ENCODE results near the gene UBAC2.

Gene UBAC2

GRCh38 chr13:99277629-99278028 lies 77.0 kb downstream of the UBAC2 start:
- TF ChIP-seq CTCF (IDR thresholded peaks at IDR 0.05; ENCODE audit: low read depth, low read length) = no peak
- Histone ChIP-seq H3K36me3 (peaks cover 3% of the 10 kb centered on the region; the same call in 1 of the 2 replicates), H3K4me1 (no peaks in the 10 kb centered on the region), H3K4me3 (ENCODE audit: low read depth, low read length) (no peak overlapping the region), H3K27me3 (no peaks in the 10 kb centered on the region), H3K9me3 (no peaks in the 10 kb centered on the region)
- DNase-seq = no peak

DNA sequence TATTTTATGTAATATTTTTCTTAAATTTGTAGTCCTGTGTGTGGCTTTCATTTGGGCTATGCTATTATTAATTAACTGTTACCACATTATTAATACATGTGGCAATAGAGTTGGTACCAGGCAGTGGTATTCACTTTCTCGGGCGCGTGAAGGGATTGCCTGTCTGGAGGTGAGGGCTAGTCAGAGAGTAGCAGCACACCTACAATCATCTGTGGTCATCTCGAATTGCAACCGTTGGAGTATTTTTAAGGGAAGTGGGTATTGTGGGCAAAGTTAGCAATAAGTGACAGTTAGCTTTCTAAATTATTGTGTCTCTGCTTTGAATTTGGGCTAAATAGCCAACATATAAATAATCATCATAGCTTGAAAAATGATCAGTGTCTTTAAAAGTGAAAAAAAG lies 77.5 kb downstream of the UBAC2 start:
- no peaks in the 10 kb centered on the region for H3K9me3 ChIP-seq
- peaks cover 3% of the 10 kb centered on the region; the same call in 1 of the 2 replicates for H3K36me3 ChIP-seq
- no peak overlapping the region for H3K4me3 ChIP-seq (ENCODE audit: low read depth, low read length)
- no peak for DNase-seq
- H3K4me1 ChIP-seq = no peaks in the 10 kb centered on the region
- H3K27me3 ChIP-seq = no peaks in the 10 kb centered on the region
- TF ChIP-seq CTCF (IDR thresholded peaks at IDR 0.05; ENCODE audit: low read depth, low read length) = no peak

DNA sequence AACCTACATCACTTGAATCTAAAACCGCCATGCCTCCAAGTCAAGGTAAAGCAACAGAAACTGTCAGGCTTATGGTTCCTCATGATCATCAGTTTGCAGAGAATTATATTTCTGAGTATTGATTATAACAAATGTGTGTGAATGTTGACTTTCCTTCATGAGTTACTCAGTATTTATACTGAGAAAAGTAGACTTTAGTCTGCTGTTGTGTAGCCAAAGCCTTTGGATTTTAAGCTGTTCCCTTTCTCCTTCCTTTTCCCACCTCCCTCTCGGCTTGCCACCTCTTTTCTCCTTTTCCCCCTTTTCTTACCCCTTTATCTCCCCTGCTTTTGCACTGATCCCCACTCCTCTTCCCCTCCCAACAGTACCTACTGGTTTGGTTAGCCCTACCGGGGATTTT lies 78.2 kb downstream of the UBAC2 start:
- no peaks in the 10 kb centered on the region for H3K4me1 ChIP-seq
- no peaks in the 10 kb centered on the region for H3K9me3 ChIP-seq
- no peaks in the 10 kb centered on the region for H3K27me3 ChIP-seq
- no peak overlapping the region for H3K4me3 ChIP-seq (ENCODE audit: low read depth, low read length)
- no peak for DNase-seq
- H3K36me3 ChIP-seq = peaks cover 3% of the 10 kb centered on the region; the same call in 1 of the 2 replicates
- no peak for TF ChIP-seq CTCF (IDR thresholded peaks at IDR 0.05; ENCODE audit: low read depth, low read length)

- DNase-seq = no peak
- H3K36me3 ChIP-seq = peaks cover 3% of the 10 kb centered on the region; the same call in 1 of the 2 replicates
- H3K4me1 ChIP-seq = no peaks in the 10 kb centered on the region
- H3K27me3 ChIP-seq = no peaks in the 10 kb centered on the region
- H3K4me3 ChIP-seq (ENCODE audit: low read depth, low read length) = no peak overlapping the region
- no peaks in the 10 kb centered on the region for H3K9me3 ChIP-seq
- TF ChIP-seq CTCF (IDR thresholded peaks at IDR 0.05; ENCODE audit: low read depth, low read length) = no peak
These were observed 79.0 kb downstream of the UBAC2 start for GRCh38 chr13:99279637-99280036.

- no peaks in the 10 kb centered on the region for H3K4me1 ChIP-seq
- no peak for TF ChIP-seq CTCF (IDR thresholded peaks at IDR 0.05; ENCODE audit: low read depth, low read length)
- H3K4me3 ChIP-seq (ENCODE audit: low read depth, low read length) = no peak overlapping the region
- H3K27me3 ChIP-seq = no peaks in the 10 kb centered on the region
- no peaks in the 10 kb centered on the region; the same call in 1 of the 2 replicates for H3K36me3 ChIP-seq
- DNase-seq = no peak
- no peaks in the 10 kb centered on the region for H3K9me3 ChIP-seq
These were observed 79.5 kb downstream of the UBAC2 start for GRCh38 chr13:99280166-99280565.

- Histone ChIP-seq H3K27me3 (no peaks in the 10 kb centered on the region), H3K4me3 (ENCODE audit: low read depth, low read length) (no peak overlapping the region), H3K4me1 (peaks cover 6% of the 10 kb centered on the region), H3K9me3 (no peaks in the 10 kb centered on the region), H3K36me3 (no peaks in the 10 kb centered on the region; the same call in 1 of the 2 replicates)
- DNase-seq = no peak
- no peak for TF ChIP-seq CTCF (IDR thresholded peaks at IDR 0.05; ENCODE audit: low read depth, low read length)
These were observed 81.2 kb downstream of the UBAC2 start for GRCh38 chr13:99281811-99282263.
